Upper lobe of left lung (tissue), 4 donors: ENCODE data around the gene BACE1.

ENCODE experiments used
- EP300 ChIP-seq, 4 donors: sonication (generic); formaldehyde crosslinking; IDR thresholded peaks; one replicate each; pipeline ENCODE4 v1.5.1; 2017; ENCODE audit warnings: antibody characterized with exemption in 4 of 4, control low read depth in 2 of 4
- POLR2A ChIP-seq, 4 donors: fragments of 450-650 bp; IDR thresholded peaks; one replicate each; pipeline ENCODE4 v1.5.1; 2016 to 2017; ENCODE audit warnings: antibody characterized with exemption in 4 of 4, mild to moderate bottlenecking in 2 of 4
- TF ChIP-seq, protein P1 (sequence below), 6 experiments: fragments of 450-650 bp in 4 of 6; fragments of 200-600 bp in 2 of 6; sonication (generic) in 2 of 6; IDR thresholded peaks; one replicate each; pipeline ENCODE4 v1.5.1; 2016 to 2019; ENCODE audit warnings: antibody characterized with exemption in 6 of 6

DNA sequence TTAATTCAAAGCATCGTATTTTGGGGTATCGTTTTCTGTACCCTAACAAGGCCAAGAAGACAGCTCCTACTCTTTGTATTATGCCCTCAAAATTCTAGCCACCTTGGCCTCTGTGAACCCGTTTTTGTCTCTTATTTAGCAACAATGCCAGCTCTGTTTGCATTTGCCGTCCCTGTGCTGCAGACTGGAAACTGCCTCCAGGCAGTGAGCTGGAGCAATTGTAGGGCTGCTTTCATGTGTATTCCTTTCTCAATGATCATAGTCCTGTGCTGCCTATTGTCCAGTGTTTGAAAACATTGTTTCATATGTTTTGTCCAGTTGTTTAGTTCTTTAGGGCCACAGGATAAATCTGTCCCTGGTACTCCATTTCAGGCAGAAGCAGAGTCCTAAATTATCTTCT, 44.8 kb downstream of the BACE1 start:
- TF ChIP-seq, protein P1, sequence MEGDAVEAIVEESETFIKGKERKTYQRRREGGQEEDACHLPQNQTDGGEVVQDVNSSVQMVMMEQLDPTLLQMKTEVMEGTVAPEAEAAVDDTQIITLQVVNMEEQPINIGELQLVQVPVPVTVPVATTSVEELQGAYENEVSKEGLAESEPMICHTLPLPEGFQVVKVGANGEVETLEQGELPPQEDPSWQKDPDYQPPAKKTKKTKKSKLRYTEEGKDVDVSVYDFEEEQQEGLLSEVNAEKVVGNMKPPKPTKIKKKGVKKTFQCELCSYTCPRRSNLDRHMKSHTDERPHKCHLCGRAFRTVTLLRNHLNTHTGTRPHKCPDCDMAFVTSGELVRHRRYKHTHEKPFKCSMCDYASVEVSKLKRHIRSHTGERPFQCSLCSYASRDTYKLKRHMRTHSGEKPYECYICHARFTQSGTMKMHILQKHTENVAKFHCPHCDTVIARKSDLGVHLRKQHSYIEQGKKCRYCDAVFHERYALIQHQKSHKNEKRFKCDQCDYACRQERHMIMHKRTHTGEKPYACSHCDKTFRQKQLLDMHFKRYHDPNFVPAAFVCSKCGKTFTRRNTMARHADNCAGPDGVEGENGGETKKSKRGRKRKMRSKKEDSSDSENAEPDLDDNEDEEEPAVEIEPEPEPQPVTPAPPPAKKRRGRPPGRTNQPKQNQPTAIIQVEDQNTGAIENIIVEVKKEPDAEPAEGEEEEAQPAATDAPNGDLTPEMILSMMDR (IDR thresholded peaks at IDR 0.05), result no peak
- TF ChIP-seq EP300 (IDR thresholded peaks at IDR 0.05) (no peak), POLR2A (IDR thresholded peaks at IDR 0.05) (no peak)
